WERI-Rb-1 (cell line): ENCODE data around the gene OS9.

Experiments
- DNase-seq: peaks from one replicate; pipeline ENCODE4 v3.0.0-alpha.2; 2020
- H3K27ac ChIP-seq: fragments of 250-450 bp; sonication (Bioruptor Pico); 2 replicates; pipeline ENCODE4 v1.5.1; 2020; ENCODE audit warnings: mild to moderate bottlenecking, moderate library complexity
- H3K27me3 ChIP-seq: fragments of 250-450 bp; sonication (Bioruptor Pico); 2 replicates; pipeline ENCODE4 v1.5.1; 2021; ENCODE audit warnings: mild to moderate bottlenecking, low read depth, moderate library complexity; ENCODE audit not compliant: insufficient read depth, severe bottlenecking
- H3K36me3 ChIP-seq: fragments of 250-450 bp; sonication (Bioruptor Pico); 2 replicates; pipeline ENCODE4 v1.5.1; 2020; ENCODE audit warnings: mild to moderate bottlenecking, moderate library complexity
- H3K4me3 ChIP-seq: 2 replicates; pipeline ENCODE4 v1.5.1; 2011; ENCODE audit warnings: low read depth, mild to moderate bottlenecking, control low read depth, low read length
- H3K9me3 ChIP-seq: fragments of 250-450 bp; sonication (Bioruptor Pico); 2 replicates; pipeline ENCODE4 v1.5.1; 2021; ENCODE audit warnings: mild to moderate bottlenecking, moderate library complexity; ENCODE audit not compliant: severe bottlenecking
- CTCF ChIP-seq: IDR thresholded peaks from 2 replicates; pipeline ENCODE4 v1.5.1; 2011; ENCODE audit warnings: low read depth, mild to moderate bottlenecking, control low read depth, inconsistent platforms, low read length

Gene OS9

DNA sequence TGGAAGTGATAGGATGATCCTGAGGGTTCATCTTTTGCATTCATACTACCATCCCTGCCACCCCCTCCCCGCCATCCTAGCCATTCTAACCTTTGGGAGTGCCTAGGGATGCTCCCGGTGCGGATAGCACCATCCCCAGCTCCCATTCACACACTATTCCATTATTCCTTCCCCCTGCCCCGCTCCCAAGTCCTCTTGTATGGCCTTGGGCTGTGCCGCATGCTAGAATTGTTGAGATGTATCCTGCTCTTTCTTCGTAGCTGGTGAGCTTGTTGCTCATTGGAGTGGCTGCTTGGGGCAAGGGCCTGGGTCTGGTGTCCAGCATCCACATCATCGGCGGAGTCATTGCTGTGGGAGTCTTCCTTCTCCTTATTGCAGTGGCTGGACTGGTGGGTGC is 51.6 kb downstream of the OS9 start:
- Histone ChIP-seq H3K9me3 (no peaks in the 10 kb centered on the region), H3K27ac (peak overlapping the region; percentile 93), H3K4me3 (peak overlapping the region; percentile 84), H3K27me3 (no peaks in the 10 kb centered on the region), H3K36me3 (peaks cover 47% of the 10 kb centered on the region)
- no peak for TF ChIP-seq CTCF
- DNase-seq, result no peak

DNA sequence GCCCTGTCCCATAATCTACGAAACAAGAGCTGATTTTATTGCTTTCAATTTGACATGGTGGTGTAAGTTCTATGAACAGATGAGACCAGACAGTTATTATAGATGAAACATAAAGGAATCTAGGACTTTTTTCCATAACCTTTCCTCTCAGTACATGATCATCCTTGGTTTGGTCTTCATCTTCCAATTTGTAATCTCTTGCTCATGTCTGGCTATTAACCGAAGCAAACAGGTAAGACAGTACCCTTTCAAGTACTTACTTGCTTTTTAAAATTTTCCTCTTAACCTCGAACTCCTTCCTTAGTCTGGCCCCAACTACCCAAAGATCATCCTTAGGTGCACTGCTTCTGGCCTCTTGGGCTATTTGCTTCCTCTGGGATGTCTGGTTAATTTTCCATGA is 52.1 kb downstream of the OS9 start:
- H3K27me3 ChIP-seq, result no peaks in the 10 kb centered on the region
- H3K9me3 ChIP-seq, result no peaks in the 10 kb centered on the region
- no peak for TF ChIP-seq CTCF
- H3K36me3 ChIP-seq, result peaks cover 52% of the 10 kb centered on the region
- peak overlapping the region; percentile 93; the same call in 1 of the 2 replicates for H3K27ac ChIP-seq
- no peak overlapping the region for H3K4me3 ChIP-seq
- no peak for DNase-seq

GRCh38 chr12:57749061-57749460 is 55.1 kb downstream of the OS9 start:
- Histone ChIP-seq H3K4me3 (no peak overlapping the region), H3K36me3 (peaks cover 60% of the 10 kb centered on the region), H3K27ac (no peak overlapping the region)

GRCh38 chr12:57750561-57751431 is 56.9 kb downstream of the OS9 start:
- DNase-seq, result no peak
- no peaks in the 10 kb centered on the region for H3K9me3 ChIP-seq
- TF ChIP-seq CTCF, result no peak
- peak overlapping the region; percentile 80 for H3K4me3 ChIP-seq
- H3K36me3 ChIP-seq, result peaks cover 56% of the 10 kb centered on the region
- peak overlapping the region; percentile 97 for H3K27ac ChIP-seq
- no peaks in the 10 kb centered on the region for H3K27me3 ChIP-seq

More at GRCh38 chr12:57749061-57749460, 55.1 kb downstream of the OS9 start:
- no peak for TF ChIP-seq CTCF
- Histone ChIP-seq H3K27me3 (no peaks in the 10 kb centered on the region), H3K9me3 (no peaks in the 10 kb centered on the region)
- no peak for DNase-seq

DNA sequence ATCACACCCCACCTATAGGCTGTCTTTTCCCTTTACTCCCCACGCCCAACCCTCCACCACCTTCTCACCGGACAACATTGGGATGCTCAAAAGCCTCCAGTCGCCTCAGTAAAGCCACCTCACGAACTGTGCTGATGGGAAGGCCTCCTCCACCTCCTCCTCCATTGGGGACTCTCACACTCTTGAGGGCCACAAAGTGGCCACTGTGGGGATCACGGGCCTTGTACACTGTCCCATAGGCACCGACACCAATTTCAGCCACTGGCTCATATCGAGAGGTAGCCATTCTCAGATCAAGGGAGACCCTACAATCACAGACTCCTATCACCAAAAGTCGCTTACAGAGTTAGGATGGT is 57.5 kb downstream of the OS9 start:
- no peak for DNase-seq

More for the DNA sequence above, 57.5 kb downstream of the OS9 start:
- no peak for TF ChIP-seq CTCF
- Histone ChIP-seq H3K4me3 (peak overlapping the region; percentile 80), H3K27ac (peak overlapping the region; percentile 97), H3K27me3 (no peaks in the 10 kb centered on the region), H3K36me3 (peaks cover 50% of the 10 kb centered on the region), H3K9me3 (no peaks in the 10 kb centered on the region)
